Neural progenitor cell (in vitro differentiated cells): ENCODE results near the gene LSP1. TPM values are rescaled to one million over a fixed set of nuclear protein-coding genes. Genes with fewer than 3 reads are reported as not detected.

Experiments used
- DNase-seq: peaks from one replicate; pipeline ENCODE4 v3.0.0-alpha.2; 2016; ENCODE audit warnings: low spot score
- H2AFZ ChIP-seq: fragments of 200-600 bp; sonication (generic); replicated peaks from 2 replicates; pipeline ENCODE4 v1.6.1; 2016; ENCODE audit warnings: antibody characterized with exemption
- H3F3A ChIP-seq: fragments of 200-600 bp; sonication (generic); 2 replicates; pipeline ENCODE4 v1.6.1; 2016; ENCODE audit warnings: antibody characterized with exemption, low read depth
- H3K27ac ChIP-seq: fragments of 200-600 bp; sonication (generic); 2 replicates; pipeline ENCODE4 v1.5.1; 2016; ENCODE audit warnings: mild to moderate bottlenecking
- H3K27me3 ChIP-seq: fragments of 200-600 bp; sonication (generic); 2 replicates; pipeline ENCODE4 v1.6.1; 2016; ENCODE audit warnings: mild to moderate bottlenecking, moderate library complexity
- H3K36me3 ChIP-seq: fragments of 200-600 bp; sonication (generic); 2 replicates; pipeline ENCODE4 v1.5.1; 2016
- H3K4me1 ChIP-seq: fragments of 200-600 bp; sonication (generic); 2 replicates; pipeline ENCODE4 v1.6.1; 2016; ENCODE audit warnings: mixed run types
- H3K4me2 ChIP-seq: fragments of 200-600 bp; sonication (generic); 2 replicates; pipeline ENCODE4 v1.6.1; 2016
- H3K4me3 ChIP-seq: fragments of 200-600 bp; sonication (generic); 2 replicates; pipeline ENCODE4 v1.5.1; 2016
- H3K79me2 ChIP-seq: fragments of 200-600 bp; sonication (generic); 2 replicates; pipeline ENCODE4 v1.6.1; 2016; ENCODE audit warnings: low read depth
- H3K9ac ChIP-seq: fragments of 200-600 bp; sonication (generic); 2 replicates; pipeline ENCODE4 v1.6.1; 2016
- H3K9me3 ChIP-seq: fragments of 200-600 bp; sonication (generic); 2 replicates; pipeline ENCODE4 v1.5.1; 2016; ENCODE audit warnings: low read depth
- H4K20me1 ChIP-seq: fragments of 200-600 bp; sonication (generic); 2 replicates; pipeline ENCODE4 v1.6.1; 2016; ENCODE audit warnings: low read depth
- H3K27ac Mint-ChIP-seq: 3 replicates; pipeline ENCODE4 v1.8.0; 2021; ENCODE audit warnings: mixed read lengths
- H3K27me3 Mint-ChIP-seq: 2 replicates; pipeline ENCODE4 v1.8.0; 2022; ENCODE audit warnings: low read depth, mild to moderate bottlenecking, inconsistent platforms, moderate library complexity, mixed read lengths; ENCODE audit not compliant: insufficient read depth
- H3K36me3 Mint-ChIP-seq: 3 replicates; pipeline ENCODE4 v1.8.0; 2021; ENCODE audit warnings: mixed read lengths
- H3K4me1 Mint-ChIP-seq: 3 replicates; pipeline ENCODE4 v1.8.0; 2021; ENCODE audit warnings: mixed read lengths
- H3K4me3 Mint-ChIP-seq: 3 replicates; pipeline ENCODE4 v1.8.0; 2021; ENCODE audit warnings: mild to moderate bottlenecking, moderate library complexity, mixed read lengths
- H3K9me3 Mint-ChIP-seq: 3 replicates; pipeline ENCODE4 v1.8.0; 2020; ENCODE audit warnings: mixed read lengths
- CTCF ChIP-seq: fragments of 200-600 bp; sonication (generic); IDR thresholded peaks from 2 replicates; pipeline ENCODE4 v1.5.1; 2017; ENCODE audit warnings: antibody characterized with exemption, mild to moderate bottlenecking
- EZH2 ChIP-seq: fragments of 200-600 bp; sonication (generic); IDR thresholded peaks from 2 replicates; pipeline ENCODE4 v1.6.1; 2017; ENCODE audit warnings: antibody characterized with exemption, mild to moderate bottlenecking, moderate library complexity
- EZH2phosphoT487 ChIP-seq: fragments of 200-600 bp; sonication (generic); IDR thresholded peaks from 2 replicates; pipeline ENCODE4 v1.6.1; 2017; ENCODE audit warnings: antibody characterized with exemption
- total RNA-seq: library from RNA; depleted of rRNA; stranded (reverse); fragments of >200 nt; gene quantifications from 2 replicates; pipeline ENCODE4 v1.2.3, GENCODE V29; 2015; ENCODE audit warnings: low replicate concordance

LSP1 gene
- total RNA-seq, 1 donor from 2014 or later: not detected

- Mint-ChIP-seq H3K4me1 (peaks cover 18% of the 10 kb centered on the region), H3K27ac (no peak overlapping the region), H3K4me3 (no peak overlapping the region), H3K27me3 (peaks cover 12% of the 10 kb centered on the region), H3K36me3 (no peaks in the 10 kb centered on the region), H3K9me3 (no peaks in the 10 kb centered on the region)
- no peak overlapping the region for H3K4me3 ChIP-seq
- no peaks in the 10 kb centered on the region for H3K36me3 ChIP-seq
- no peak overlapping the region for H3K9ac ChIP-seq
- H3K27ac ChIP-seq: no peak overlapping the region
- TF ChIP-seq CTCF (no peak), EZH2 (no peak), EZH2phosphoT487 (no peak)
- H3F3A ChIP-seq: no peaks in the 10 kb centered on the region
- no peaks in the 10 kb centered on the region for H4K20me1 ChIP-seq
- H2AFZ ChIP-seq: peak overlapping the region; percentile 70
- H3K9me3 ChIP-seq: no peaks in the 10 kb centered on the region
- H3K4me1 ChIP-seq: peaks cover 15% of the 10 kb centered on the region
- H3K4me2 ChIP-seq: no peak overlapping the region
- H3K27me3 ChIP-seq: no peaks in the 10 kb centered on the region
- no peak for DNase-seq
- H3K79me2 ChIP-seq: no peaks in the 10 kb centered on the region
Measured at GRCh38 chr11:1831338-1832210, 21.3 kb upstream of the LSP1 start.

- no peaks in the 10 kb centered on the region for H3K9me3 Mint-ChIP-seq
- peak overlapping the region; percentile 70 for H2AFZ ChIP-seq
- H3F3A ChIP-seq: no peaks in the 10 kb centered on the region
- H3K27me3 Mint-ChIP-seq: peaks cover 12% of the 10 kb centered on the region
- no peaks in the 10 kb centered on the region for H3K36me3 ChIP-seq
- H3K79me2 ChIP-seq: no peaks in the 10 kb centered on the region
- peak overlapping the region; percentile 60 for H3K4me3 Mint-ChIP-seq
- H4K20me1 ChIP-seq: no peaks in the 10 kb centered on the region
- no peaks in the 10 kb centered on the region for H3K9me3 ChIP-seq
- peak; percentile 80 for DNase-seq
- H3K9ac ChIP-seq: no peak overlapping the region
- TF ChIP-seq EZH2phosphoT487: no peak
- peak; percentile 97 for TF ChIP-seq CTCF
- H3K36me3 Mint-ChIP-seq: no peaks in the 10 kb centered on the region
- H3K4me1 ChIP-seq: peaks cover 15% of the 10 kb centered on the region
- H3K4me1 Mint-ChIP-seq: peaks cover 16% of the 10 kb centered on the region
- H3K4me2 ChIP-seq: peak overlapping the region; percentile 85
- no peaks in the 10 kb centered on the region for H3K27me3 ChIP-seq
- peak overlapping the region; percentile 41 for H3K4me3 ChIP-seq
- no peak overlapping the region for H3K27ac Mint-ChIP-seq
- no peak overlapping the region for H3K27ac ChIP-seq
Measured at GRCh38 chr11:1832211-1832919, 20.5 kb upstream of the LSP1 start.

DNA sequence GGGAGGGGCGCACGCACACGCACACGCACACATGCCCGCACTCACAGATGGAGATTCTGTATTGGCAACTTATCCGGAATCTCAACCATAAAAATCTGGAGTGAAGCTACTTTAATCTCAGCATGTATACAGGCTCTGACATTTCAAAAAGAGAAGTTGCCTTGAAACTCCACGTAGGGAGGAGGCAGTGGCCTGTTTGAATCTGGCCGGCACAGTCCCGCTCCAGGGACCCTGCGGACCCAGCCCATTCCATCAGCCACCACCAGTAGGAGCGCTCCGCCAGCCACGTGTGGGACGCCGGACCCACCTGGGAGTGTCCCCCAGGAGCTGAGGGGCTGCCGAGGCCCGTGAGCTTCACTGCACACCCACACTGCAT lies 20.0 kb upstream of the LSP1 start:
- Histone ChIP-seq H3K9ac (no peak overlapping the region), H3K4me2 (peak overlapping the region; percentile 85), H3K27ac (no peak overlapping the region), H3F3A (no peaks in the 10 kb centered on the region), H3K27me3 (no peaks in the 10 kb centered on the region), H3K4me1 (peaks cover 16% of the 10 kb centered on the region), H3K9me3 (no peaks in the 10 kb centered on the region), H3K4me3 (peak overlapping the region; percentile 41), H4K20me1 (no peaks in the 10 kb centered on the region), H2AFZ (peak overlapping the region; percentile 70), H3K79me2 (no peaks in the 10 kb centered on the region), H3K36me3 (no peaks in the 10 kb centered on the region)
- no peaks in the 10 kb centered on the region for H3K36me3 Mint-ChIP-seq
- H3K4me1 Mint-ChIP-seq: peaks cover 16% of the 10 kb centered on the region
- H3K9me3 Mint-ChIP-seq: no peaks in the 10 kb centered on the region
- DNase-seq: peak; percentile 47
- H3K4me3 Mint-ChIP-seq: peak overlapping the region; percentile 60
- TF ChIP-seq CTCF (no peak), EZH2phosphoT487 (no peak), EZH2 (no peak)
- H3K27me3 Mint-ChIP-seq: peaks cover 12% of the 10 kb centered on the region
- H3K27ac Mint-ChIP-seq: no peak overlapping the region
